Measurements from ENCODE around the gene RAET1L. TPM values are rescaled to one million over a fixed set of nuclear protein-coding genes. Genes with fewer than 3 reads are reported as not detected.

Gene RAET1L
- total RNA-seq, 3 donors from 2014 or later, result not detected

DNA sequence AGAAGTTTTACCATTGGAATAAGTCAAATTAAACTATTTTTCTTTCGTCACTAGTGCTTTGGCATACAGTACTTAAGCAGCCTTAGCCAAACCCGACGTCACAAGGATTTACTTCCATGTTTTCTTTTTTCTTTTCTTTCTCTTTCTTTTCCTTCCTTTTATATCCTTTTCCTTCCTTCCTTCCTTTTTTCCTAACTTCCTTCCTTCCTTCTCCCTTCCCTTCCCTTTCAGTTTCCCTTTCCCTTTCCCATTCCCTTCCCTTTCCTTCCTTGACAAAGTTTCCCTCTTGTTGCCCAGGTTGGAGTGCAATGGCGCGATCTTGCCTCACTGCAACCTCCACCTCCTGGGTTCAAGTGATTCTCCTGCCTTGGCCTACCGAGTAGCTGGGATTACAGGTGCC is 33.7 kb upstream of the RAET1L start:
- intact Hi-C loops (cut with DNase I; ENCODE audit: low total_unique reads), result no loop called here
- H3K9me3 ChIP-seq, result no peaks in the 10 kb centered on the region
- no peaks in the 10 kb centered on the region for H3K36me3 ChIP-seq
- DNase-seq (ENCODE audit: low spot score in 2 of 2), result no peak
- no peaks in the 10 kb centered on the region for H3K4me1 ChIP-seq
- H3K4me3 ChIP-seq, result no peak overlapping the region
- H3K27ac ChIP-seq, result no peak overlapping the region
- TF ChIP-seq POLR2A (IDR thresholded peaks at IDR 0.05), result no peak
- H3K27me3 ChIP-seq, result peaks cover 0 to 10% of the 10 kb centered on the region in 2 donors

DNA sequence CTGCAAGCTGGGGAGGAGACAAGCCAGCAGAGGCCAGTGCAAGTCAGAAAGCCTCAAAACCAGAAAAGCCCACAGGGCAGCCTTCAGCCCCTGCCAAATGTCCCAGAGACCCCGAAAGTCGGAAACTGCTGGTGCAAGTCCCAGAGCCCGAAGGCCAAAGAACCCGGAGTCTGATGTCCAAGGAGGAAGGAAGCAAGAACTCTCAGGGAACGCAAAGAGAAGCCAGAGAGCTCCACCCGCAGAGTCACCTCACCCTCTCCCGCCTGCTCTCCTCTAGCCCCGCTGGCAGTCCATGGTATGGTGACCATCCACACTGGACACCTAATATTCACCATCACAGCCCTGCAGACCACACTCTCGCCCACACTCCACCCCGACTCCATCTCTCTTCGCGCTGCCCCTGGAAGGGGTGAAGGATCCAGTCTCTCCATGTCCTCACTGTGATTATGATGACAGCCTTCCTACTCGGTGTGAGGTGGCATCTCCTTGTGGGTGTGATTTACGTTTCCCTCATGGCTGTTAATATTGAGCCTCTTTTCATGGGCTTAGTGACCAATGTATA is 33.0 kb upstream of the RAET1L start:
- DNase-seq (ENCODE audit: low spot score in 2 of 2), result no peak
- Histone ChIP-seq H3K36me3 (no peaks in the 10 kb centered on the region), H3K27ac (no peak overlapping the region), H3K9me3 (no peaks in the 10 kb centered on the region), H3K4me1 (no peaks in the 10 kb centered on the region), H3K4me3 (no peak overlapping the region), H3K27me3 (peaks cover 0 to 17% of the 10 kb centered on the region in 2 donors)
- TF ChIP-seq CTCF (IDR thresholded peaks at IDR 0.05), result no peak
- no peak for TF ChIP-seq POLR2A (IDR thresholded peaks at IDR 0.05)
- TF ChIP-seq POLR2AphosphoS5 (IDR thresholded peaks at IDR 0.05), result no peak
- intact Hi-C loops (cut with DNase I; ENCODE audit: low total_unique reads), result no loop called here

DNA sequence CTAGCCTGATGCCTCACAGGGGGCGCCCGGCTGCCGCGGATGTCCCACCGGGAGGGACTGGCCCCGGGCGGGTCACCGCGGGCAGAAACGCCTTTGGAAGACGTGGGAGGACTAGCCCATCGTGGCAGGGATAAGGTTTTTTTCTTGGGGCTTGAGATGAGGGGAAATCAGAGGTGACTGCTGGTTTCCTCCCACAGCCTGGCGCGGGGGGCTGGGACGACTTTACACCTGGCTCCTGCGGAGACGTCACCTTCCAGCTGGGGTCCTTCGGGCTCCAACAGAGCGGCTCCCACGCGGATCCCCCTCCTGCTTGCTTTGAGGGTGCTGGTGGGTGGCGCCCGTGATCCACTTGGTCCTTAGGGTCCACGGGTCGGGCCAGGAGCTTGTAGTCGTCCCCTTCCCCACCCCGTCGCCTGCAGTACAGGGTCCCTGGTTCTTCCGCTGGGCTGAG is 32.2 kb upstream of the RAET1L start:
- H3K9me3 ChIP-seq, result no peaks in the 10 kb centered on the region
- H3K27me3 ChIP-seq, result peaks cover 0 to 22% of the 10 kb centered on the region in 2 donors
- DNase-seq (ENCODE audit: low spot score in 2 of 2), result no peak
- H3K4me3 ChIP-seq, result no peak overlapping the region
- TF ChIP-seq POLR2AphosphoS5 (IDR thresholded peaks at IDR 0.05), result no peak
- no peak for TF ChIP-seq POLR2A (IDR thresholded peaks at IDR 0.05)
- TF ChIP-seq CTCF (IDR thresholded peaks at IDR 0.05), result no peak
- H3K27ac ChIP-seq, result no peak overlapping the region
- intact Hi-C loops (cut with DNase I; ENCODE audit: low total_unique reads), result no loop called here
- no peaks in the 10 kb centered on the region for H3K4me1 ChIP-seq
- no peaks in the 10 kb centered on the region for H3K36me3 ChIP-seq

- H3K27ac ChIP-seq, result no peak overlapping the region
- H3K36me3 ChIP-seq, result no peaks in the 10 kb centered on the region
- peaks cover 0 to 22% of the 10 kb centered on the region in 2 donors for H3K27me3 ChIP-seq
- intact Hi-C loops (cut with DNase I; ENCODE audit: low total_unique reads), result no loop called here
- TF ChIP-seq POLR2AphosphoS5 (IDR thresholded peaks at IDR 0.05) (no peak), POLR2A (IDR thresholded peaks at IDR 0.05) (no peak), CTCF (IDR thresholded peaks at IDR 0.05) (no peak)
- no peak overlapping the region for H3K4me3 ChIP-seq
- no peaks in the 10 kb centered on the region for H3K4me1 ChIP-seq
- H3K9me3 ChIP-seq, result no peaks in the 10 kb centered on the region
- no peak for DNase-seq (ENCODE audit: low spot score in 2 of 2)
These were observed 31.6 kb upstream of the RAET1L start for GRCh38 chr6:150056916-150057315.

- Histone ChIP-seq H3K4me1 (no peaks in the 10 kb centered on the region), H3K36me3 (no peaks in the 10 kb centered on the region), H3K27ac (no peak overlapping the region), H3K9me3 (no peaks in the 10 kb centered on the region), H3K4me3 (no peak overlapping the region), H3K27me3 (peaks cover 0 to 22% of the 10 kb centered on the region in 2 donors)
- no peak for DNase-seq (ENCODE audit: low spot score in 2 of 2)
- TF ChIP-seq CTCF (IDR thresholded peaks at IDR 0.05) (no peak), POLR2AphosphoS5 (IDR thresholded peaks at IDR 0.05) (no peak), POLR2A (IDR thresholded peaks at IDR 0.05) (no peak)
- intact Hi-C loops (cut with DNase I; ENCODE audit: low total_unique reads), result no loop called here
These were observed 30.8 kb upstream of the RAET1L start for GRCh38 chr6:150056156-150056555.

- Histone ChIP-seq H3K9me3 (no peaks in the 10 kb centered on the region), H3K4me3 (no peak overlapping the region), H3K27ac (no peak overlapping the region), H3K27me3 (peaks cover 0 to 22% of the 10 kb centered on the region in 2 donors), H3K4me1 (no peaks in the 10 kb centered on the region), H3K36me3 (no peaks in the 10 kb centered on the region)
- intact Hi-C loops (cut with DNase I; ENCODE audit: low total_unique reads), result no loop called here
- TF ChIP-seq POLR2A (IDR thresholded peaks at IDR 0.05), result no peak
- TF ChIP-seq POLR2AphosphoS5 (IDR thresholded peaks at IDR 0.05), result no peak
- no peak for TF ChIP-seq CTCF (IDR thresholded peaks at IDR 0.05)
- DNase-seq (ENCODE audit: low spot score in 2 of 2), result no peak
These were observed 29.8 kb upstream of the RAET1L start for GRCh38 chr6:150055131-150055530.

Measured in breast epithelium (tissue), 4 donors.